ENCODE results near the gene LIFR.

DNA sequence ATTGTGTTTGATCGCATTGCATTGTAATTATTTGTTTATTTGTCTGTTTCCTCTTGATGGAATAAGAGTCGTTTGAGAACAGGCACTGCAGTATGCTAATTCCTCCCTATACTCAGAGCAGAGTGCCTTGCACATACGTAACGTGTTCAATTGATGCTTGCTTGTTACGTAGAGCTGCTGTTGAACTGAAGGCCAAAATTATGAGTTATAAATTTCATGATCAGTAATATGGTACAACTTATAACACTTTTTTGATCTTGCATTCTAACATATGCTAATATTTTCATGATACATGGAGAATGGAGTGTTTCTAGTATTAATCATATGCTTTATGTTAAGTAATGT lies 26.5 kb upstream of the LIFR start:
- no peak for TF ChIP-seq POLR2AphosphoS5 (IDR thresholded peaks at IDR 0.05)
- TF ChIP-seq, protein P1, sequence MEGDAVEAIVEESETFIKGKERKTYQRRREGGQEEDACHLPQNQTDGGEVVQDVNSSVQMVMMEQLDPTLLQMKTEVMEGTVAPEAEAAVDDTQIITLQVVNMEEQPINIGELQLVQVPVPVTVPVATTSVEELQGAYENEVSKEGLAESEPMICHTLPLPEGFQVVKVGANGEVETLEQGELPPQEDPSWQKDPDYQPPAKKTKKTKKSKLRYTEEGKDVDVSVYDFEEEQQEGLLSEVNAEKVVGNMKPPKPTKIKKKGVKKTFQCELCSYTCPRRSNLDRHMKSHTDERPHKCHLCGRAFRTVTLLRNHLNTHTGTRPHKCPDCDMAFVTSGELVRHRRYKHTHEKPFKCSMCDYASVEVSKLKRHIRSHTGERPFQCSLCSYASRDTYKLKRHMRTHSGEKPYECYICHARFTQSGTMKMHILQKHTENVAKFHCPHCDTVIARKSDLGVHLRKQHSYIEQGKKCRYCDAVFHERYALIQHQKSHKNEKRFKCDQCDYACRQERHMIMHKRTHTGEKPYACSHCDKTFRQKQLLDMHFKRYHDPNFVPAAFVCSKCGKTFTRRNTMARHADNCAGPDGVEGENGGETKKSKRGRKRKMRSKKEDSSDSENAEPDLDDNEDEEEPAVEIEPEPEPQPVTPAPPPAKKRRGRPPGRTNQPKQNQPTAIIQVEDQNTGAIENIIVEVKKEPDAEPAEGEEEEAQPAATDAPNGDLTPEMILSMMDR (IDR thresholded peaks at IDR 0.05), result no peak

All from sigmoid colon (tissue), 4 donors.